Liver (tissue), 9 donors: Measurements from ENCODE around the gene DPP6. TPM values are rescaled to one million over a fixed set of nuclear protein-coding genes. Genes with fewer than 3 reads are reported as not detected.

ENCODE experiments used
- DNase-seq: peaks from one replicate; pipeline ENCODE4 v3.0.0-alpha.2; 2017; ENCODE audit warnings: low spot score
- H3K27ac ChIP-seq, 2 donors: one replicate each; pipeline ENCODE4 v1.7.0; 2013; ENCODE audit warnings: inconsistent platforms in 2 of 2, low read length in 2 of 2, control low read depth in 1 of 2, low read depth in 1 of 2, mild to moderate bottlenecking in 1 of 2
- H3K27me3 ChIP-seq, 4 donors: one replicate each; pipeline versions ENCODE4 v1.6.1 to v1.7.0; 2013; ENCODE audit warnings: low read length in 3 of 4, inconsistent platforms in 1 of 4, mild to moderate bottlenecking in 1 of 4, moderate library complexity in 1 of 4; ENCODE audit not compliant: control insufficient read depth in 4 of 4, insufficient read depth in 4 of 4
- H3K36me3 ChIP-seq, 4 donors: one replicate each; pipeline versions ENCODE4 v1.6.1 to v1.7.0; 2013; ENCODE audit warnings: low read length in 3 of 4, mild to moderate bottlenecking in 3 of 4, low read depth in 1 of 4, moderate library complexity in 1 of 4; ENCODE audit not compliant: control insufficient read depth in 4 of 4, insufficient read depth in 3 of 4
- H3K4me1 ChIP-seq, 4 donors: one replicate each; pipeline versions ENCODE4 v1.6.1 to v1.7.0; 2013; ENCODE audit warnings: low read length in 3 of 4, mild to moderate bottlenecking in 3 of 4, moderate library complexity in 1 of 4; ENCODE audit not compliant: control insufficient read depth in 4 of 4, insufficient read depth in 4 of 4
- H3K4me3 ChIP-seq, 3 donors: one replicate each; pipeline versions ENCODE4 v1.6.1 to v1.7.0; 2013; ENCODE audit warnings: low read length in 3 of 3, control low read depth in 1 of 3, low read depth in 1 of 3, mild to moderate bottlenecking in 1 of 3
- H3K9ac ChIP-seq, 2 donors: one replicate each; pipeline ENCODE4 v1.7.0; 2013; ENCODE audit warnings: low read length in 2 of 2, mild to moderate bottlenecking in 2 of 2, moderate library complexity in 2 of 2, control low read depth in 1 of 2, low read depth in 1 of 2
- H3K9me3 ChIP-seq, 4 donors: one replicate each; pipeline versions ENCODE4 v1.6.1 to v1.7.0; 2013; ENCODE audit warnings: low read length in 3 of 4; ENCODE audit not compliant: control insufficient read depth in 4 of 4
- ATF3 ChIP-seq: IDR thresholded peaks from 2 replicates; pipeline ENCODE4 v1.6.1; 2016; ENCODE audit warnings: antibody characterized with exemption
- CTCF ChIP-seq: fragments of 150-350 bp; IDR thresholded peaks from 2 replicates; pipeline ENCODE4 v1.5.1; 2017; ENCODE audit warnings: improper control_type of control experiment, low read depth, low read length; ENCODE audit not compliant: missing input control
- EGR1 ChIP-seq, 2 donors: IDR thresholded peaks; 2 replicates each; pipeline ENCODE4 v1.6.1; 2016 to 2018; ENCODE audit warnings: antibody characterized with exemption in 2 of 2, low read depth in 2 of 2
- FOXA1 ChIP-seq: IDR thresholded peaks from 2 replicates; pipeline ENCODE4 v1.6.1; 2016; ENCODE audit warnings: antibody characterized with exemption
- FOXA2 ChIP-seq: IDR thresholded peaks from 2 replicates; pipeline ENCODE4 v1.6.1; 2016; ENCODE audit warnings: antibody characterized with exemption
- GABPA ChIP-seq, 2 donors: IDR thresholded peaks in 1 of 2; conservative IDR thresholded peaks in 1 of 2; 2 replicates each; pipeline ENCODE4 v1.6.1; 2016; ENCODE audit warnings: antibody characterized with exemption in 2 of 2, mild to moderate bottlenecking in 1 of 2, moderate library complexity in 1 of 2
- HNF4A ChIP-seq, 2 donors: conservative IDR thresholded peaks; 2 replicates each; pipeline ENCODE4 v1.6.1; 2016; ENCODE audit warnings: antibody characterized with exemption in 2 of 2, mild to moderate bottlenecking in 2 of 2
- HNF4G ChIP-seq: IDR thresholded peaks from 2 replicates; pipeline ENCODE4 v1.6.1; 2016; ENCODE audit warnings: antibody characterized with exemption
- JUND ChIP-seq, 2 donors: IDR thresholded peaks; 2 replicates each; pipeline ENCODE4 v1.6.1; 2016; ENCODE audit warnings: antibody characterized with exemption in 2 of 2
- MAX ChIP-seq: IDR thresholded peaks from 2 replicates; pipeline ENCODE4 v1.6.1; 2016; ENCODE audit warnings: antibody characterized with exemption
- NR2F2 ChIP-seq: IDR thresholded peaks from 2 replicates; pipeline ENCODE4 v1.6.1; 2016; ENCODE audit warnings: antibody characterized with exemption
- RAD21 ChIP-seq, 2 donors: IDR thresholded peaks; 2 replicates each; pipeline ENCODE4 v1.6.1; 2016; ENCODE audit warnings: antibody characterized with exemption in 2 of 2, mild to moderate bottlenecking in 2 of 2
- RXRA ChIP-seq, 2 donors: IDR thresholded peaks; 2 replicates each; pipeline ENCODE4 v1.6.1; 2017 to 2018; ENCODE audit warnings: antibody characterized with exemption in 2 of 2, mild to moderate bottlenecking in 1 of 2
- SP1 ChIP-seq: IDR thresholded peaks from 2 replicates; pipeline ENCODE4 v1.6.1; 2018; ENCODE audit warnings: antibody characterized with exemption, mild to moderate bottlenecking
- YY1 ChIP-seq: IDR thresholded peaks from 2 replicates; pipeline ENCODE4 v1.6.1; 2016; ENCODE audit warnings: antibody characterized with exemption, mild to moderate bottlenecking
- WGBS: extraction: QIAGEN DNeasy Blood & Tissue Kit; methylation state at CpG from one replicate; pipeline ENCODE4 v1.1.7; 2013; 5-methylcytosine and 5-hydroxymethylcytosine counted together
- polyA plus RNA-seq, 2 donors: library from polyadenylated mRNA; stranded (reverse) in 1 of 2; unstranded in 1 of 2; fragments of 200-250 nt in 1 of 2; fragments of >200 nt in 1 of 2; fragmentation: Nextera tagmentation in 1 of 2; extraction: Ambion mirVana in 1 of 2; gene quantifications; one replicate each; pipeline versions ENCODE4 v1.2.1 to v1.2.3, GENCODE V29; 2013 to 2015
- total RNA-seq, 2 donors: library from RNA; depleted of rRNA; stranded (reverse); fragments of >200 nt; gene quantifications; one replicate each; pipeline ENCODE4 v1.2.3, GENCODE V29; 2014
- TF ChIP-seq, protein P1 (sequence below): IDR thresholded peaks from 2 replicates; pipeline ENCODE4 v1.6.1; 2016; ENCODE audit warnings: antibody characterized with exemption, mild to moderate bottlenecking
- TF ChIP-seq, protein P2 (sequence below): IDR thresholded peaks from 2 replicates; pipeline ENCODE4 v1.6.1; 2016; ENCODE audit warnings: antibody characterized with exemption
- donor health status: healthy.
- donor health status: healthy.
- donor health status: healthy.
- donor health status: healthy.
- donor health status: healthy.

Gene DPP6
- total and polyA plus RNA-seq, 4 donors = 0.01 TPM; not detected in 3

DNA sequence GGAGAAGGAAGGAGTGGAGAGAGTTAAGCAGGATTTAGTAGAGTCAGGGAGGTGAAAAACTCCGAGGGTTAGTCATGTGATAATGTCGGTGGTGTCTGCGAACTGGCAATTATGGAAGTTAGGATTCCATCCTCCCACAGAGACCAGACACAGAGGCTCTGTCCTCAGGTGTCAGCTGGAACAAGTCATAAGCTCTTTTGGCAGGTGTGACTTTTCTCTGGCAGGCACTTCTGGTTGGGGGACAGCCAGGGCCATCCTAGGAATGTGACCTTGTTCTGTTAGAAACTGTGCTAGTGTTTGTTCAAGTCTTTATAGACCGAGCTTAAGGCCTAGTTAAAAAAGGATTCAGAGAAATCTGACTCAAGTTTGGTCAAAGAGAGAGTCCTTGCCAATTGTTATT is 371.0 kb downstream of the DPP6 start:
- Histone ChIP-seq H3K27me3 (no peaks in the 10 kb centered on the region), H3K4me1 (no peaks in the 10 kb centered on the region), H3K27ac (no peak overlapping the region), H3K9me3 (no peaks in the 10 kb centered on the region), H3K36me3 (no peaks in the 10 kb centered on the region), H3K4me3 (no peak overlapping the region), H3K9ac (no peak overlapping the region)
- DNase-seq = no peak
- TF ChIP-seq GABPA (IDR thresholded peaks at IDR 0.05 in 1 of 2, conservative IDR thresholded peaks at IDR 0.05 in 1 of 2) (no peak), RAD21 (IDR thresholded peaks at IDR 0.05) (no peak), YY1 (no peak), JUND (IDR thresholded peaks at IDR 0.05) (no peak), EGR1 (IDR thresholded peaks at IDR 0.05; ENCODE audit: low read depth in 2 of 2) (no peak), MAX (no peak), CTCF (no peak), RXRA (IDR thresholded peaks at IDR 0.05) (no peak), HNF4G (no peak), NR2F2 (no peak), ATF3 (no peak), HNF4A (conservative IDR thresholded peaks at IDR 0.05) (no peak), FOXA2 (no peak), FOXA1 (no peak)
- TF ChIP-seq, protein P1, sequence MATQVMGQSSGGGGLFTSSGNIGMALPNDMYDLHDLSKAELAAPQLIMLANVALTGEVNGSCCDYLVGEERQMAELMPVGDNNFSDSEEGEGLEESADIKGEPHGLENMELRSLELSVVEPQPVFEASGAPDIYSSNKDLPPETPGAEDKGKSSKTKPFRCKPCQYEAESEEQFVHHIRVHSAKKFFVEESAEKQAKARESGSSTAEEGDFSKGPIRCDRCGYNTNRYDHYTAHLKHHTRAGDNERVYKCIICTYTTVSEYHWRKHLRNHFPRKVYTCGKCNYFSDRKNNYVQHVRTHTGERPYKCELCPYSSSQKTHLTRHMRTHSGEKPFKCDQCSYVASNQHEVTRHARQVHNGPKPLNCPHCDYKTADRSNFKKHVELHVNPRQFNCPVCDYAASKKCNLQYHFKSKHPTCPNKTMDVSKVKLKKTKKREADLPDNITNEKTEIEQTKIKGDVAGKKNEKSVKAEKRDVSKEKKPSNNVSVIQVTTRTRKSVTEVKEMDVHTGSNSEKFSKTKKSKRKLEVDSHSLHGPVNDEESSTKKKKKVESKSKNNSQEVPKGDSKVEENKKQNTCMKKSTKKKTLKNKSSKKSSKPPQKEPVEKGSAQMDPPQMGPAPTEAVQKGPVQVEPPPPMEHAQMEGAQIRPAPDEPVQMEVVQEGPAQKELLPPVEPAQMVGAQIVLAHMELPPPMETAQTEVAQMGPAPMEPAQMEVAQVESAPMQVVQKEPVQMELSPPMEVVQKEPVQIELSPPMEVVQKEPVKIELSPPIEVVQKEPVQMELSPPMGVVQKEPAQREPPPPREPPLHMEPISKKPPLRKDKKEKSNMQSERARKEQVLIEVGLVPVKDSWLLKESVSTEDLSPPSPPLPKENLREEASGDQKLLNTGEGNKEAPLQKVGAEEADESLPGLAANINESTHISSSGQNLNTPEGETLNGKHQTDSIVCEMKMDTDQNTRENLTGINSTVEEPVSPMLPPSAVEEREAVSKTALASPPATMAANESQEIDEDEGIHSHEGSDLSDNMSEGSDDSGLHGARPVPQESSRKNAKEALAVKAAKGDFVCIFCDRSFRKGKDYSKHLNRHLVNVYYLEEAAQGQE = no peak
- TF ChIP-seq, protein P2, sequence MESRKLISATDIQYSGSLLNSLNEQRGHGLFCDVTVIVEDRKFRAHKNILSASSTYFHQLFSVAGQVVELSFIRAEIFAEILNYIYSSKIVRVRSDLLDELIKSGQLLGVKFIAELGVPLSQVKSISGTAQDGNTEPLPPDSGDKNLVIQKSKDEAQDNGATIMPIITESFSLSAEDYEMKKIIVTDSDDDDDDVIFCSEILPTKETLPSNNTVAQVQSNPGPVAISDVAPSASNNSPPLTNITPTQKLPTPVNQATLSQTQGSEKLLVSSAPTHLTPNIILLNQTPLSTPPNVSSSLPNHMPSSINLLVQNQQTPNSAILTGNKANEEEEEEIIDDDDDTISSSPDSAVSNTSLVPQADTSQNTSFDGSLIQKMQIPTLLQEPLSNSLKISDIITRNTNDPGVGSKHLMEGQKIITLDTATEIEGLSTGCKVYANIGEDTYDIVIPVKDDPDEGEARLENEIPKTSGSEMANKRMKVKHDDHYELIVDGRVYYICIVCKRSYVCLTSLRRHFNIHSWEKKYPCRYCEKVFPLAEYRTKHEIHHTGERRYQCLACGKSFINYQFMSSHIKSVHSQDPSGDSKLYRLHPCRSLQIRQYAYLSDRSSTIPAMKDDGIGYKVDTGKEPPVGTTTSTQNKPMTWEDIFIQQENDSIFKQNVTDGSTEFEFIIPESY = no peak
- 23% methylated on average over 4 of the region's 4 CpGs for WGBS

DNA sequence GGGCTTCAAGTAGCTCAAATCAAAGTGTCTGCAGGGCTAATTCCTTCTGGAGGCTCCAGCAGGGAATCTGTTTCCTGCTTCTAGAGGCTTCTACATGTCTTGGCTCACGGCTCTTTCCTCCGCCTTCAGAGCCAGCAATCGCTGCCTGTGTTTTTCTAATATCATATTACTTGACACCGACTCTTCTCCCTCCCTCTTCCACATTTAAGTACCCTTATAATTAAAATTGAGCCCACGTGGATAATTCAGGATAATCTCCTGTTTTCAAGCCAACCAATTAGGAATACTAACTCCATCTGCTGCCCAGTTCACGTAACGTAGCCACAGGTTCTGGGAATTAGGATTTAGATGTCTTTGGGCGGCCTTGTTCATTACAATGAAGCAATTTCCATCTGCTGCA is 372.2 kb downstream of the DPP6 start:
- TF ChIP-seq RXRA (IDR thresholded peaks at IDR 0.05) = no peak
- no peak for TF ChIP-seq FOXA1
- no peak for TF ChIP-seq SP1
- no peak for TF ChIP-seq JUND (IDR thresholded peaks at IDR 0.05)
- no peak for TF ChIP-seq FOXA2
- no peaks in the 10 kb centered on the region for H3K36me3 ChIP-seq
- DNase-seq = no peak
- H3K27ac ChIP-seq = no peak overlapping the region
- WGBS = 71% methylated on average over 8 of the region's 8 CpGs
- no peaks in the 10 kb centered on the region for H3K27me3 ChIP-seq
- no peak overlapping the region for H3K4me3 ChIP-seq
- no peaks in the 10 kb centered on the region for H3K9me3 ChIP-seq
- H3K9ac ChIP-seq = no peak overlapping the region
- no peaks in the 10 kb centered on the region for H3K4me1 ChIP-seq
